HFFc6 (cell line): Measurements from ENCODE around the gene CDPF1. TPM values are rescaled to one million over a fixed set of nuclear protein-coding genes. Genes with fewer than 3 reads are reported as not detected.
"Not testable (repeated sequence)": the region's sequence is repeated elsewhere in the genome, so short reads cannot be mapped to it uniquely, and the experiment has no call there.

Experiments used
- DNase-seq: peaks from one replicate; pipeline ENCODE4 v3.0.0-alpha.2; 2018
- H3K27ac Mint-ChIP-seq: 2 replicates; pipeline ENCODE4 v1.8.0; 2020; ENCODE audit warnings: mild to moderate bottlenecking, mixed read lengths
- H3K27me3 Mint-ChIP-seq: 2 replicates; pipeline ENCODE4 v1.8.0; 2021; ENCODE audit warnings: mild to moderate bottlenecking, moderate library complexity, mixed read lengths; ENCODE audit not compliant: insufficient read depth
- H3K36me3 Mint-ChIP-seq: 2 replicates; pipeline ENCODE4 v1.8.0; 2021; ENCODE audit warnings: low read depth, mixed read lengths
- H3K4me1 Mint-ChIP-seq: 2 replicates; pipeline ENCODE4 v1.8.0; 2020; ENCODE audit warnings: low read depth, mixed read lengths
- H3K4me3 Mint-ChIP-seq: 2 replicates; pipeline ENCODE4 v1.8.0; 2020; ENCODE audit warnings: mild to moderate bottlenecking, moderate library complexity, mixed read lengths
- H3K9me3 Mint-ChIP-seq: 2 replicates; pipeline ENCODE4 v1.8.0; 2020; ENCODE audit warnings: mild to moderate bottlenecking, mixed read lengths
- CTCF ChIP-seq: fragments of 200-600 bp; sonication (generic); IDR thresholded peaks from 2 replicates; pipeline ENCODE4 v1.5.0; 2021; ENCODE audit warnings: antibody characterized with exemption, mild to moderate bottlenecking
- total RNA-seq, 6 experiments: library from RNA; stranded (reverse); fragmentation: NEBNext Ultra II Directional; extraction: Animal tissue kit (Norgen Biotek cat#: 25700); gene quantifications; 2 replicates in 1 of 6; 3 replicates in 5 of 6; pipeline ENCODE4 v1.2.3, GENCODE V29; 2021

Gene CDPF1
- total RNA-seq, 6 experiments from 2014 or later, result 6.4 to 9.3 (median 7.6) TPM

- Mint-ChIP-seq H3K4me3 (no peak overlapping the region), H3K36me3 (peaks cover 59% of the 10 kb centered on the region), H3K4me1 (no peaks in the 10 kb centered on the region), H3K27ac (no peak overlapping the region), H3K27me3 (no peaks in the 10 kb centered on the region), H3K9me3 (peaks cover 26% of the 10 kb centered on the region)
- DNase-seq, result no peak
- TF ChIP-seq CTCF, result no peak
Measured at GRCh38 chr22:46209262-46209661, 40.8 kb downstream of the CDPF1 start.

GRCh38 chr22:46203601-46203980, 46.5 kb downstream of the CDPF1 start:
- H3K9me3 Mint-ChIP-seq, result peaks cover 3% of the 10 kb centered on the region
- TF ChIP-seq CTCF, result no peak
- no peaks in the 10 kb centered on the region for H3K4me1 Mint-ChIP-seq
- H3K27me3 Mint-ChIP-seq, result no peaks in the 10 kb centered on the region
- H3K36me3 Mint-ChIP-seq, result peaks cover 11% of the 10 kb centered on the region
- no peak overlapping the region for H3K27ac Mint-ChIP-seq
- no peak overlapping the region for H3K4me3 Mint-ChIP-seq
- DNase-seq, result no peak

DNA sequence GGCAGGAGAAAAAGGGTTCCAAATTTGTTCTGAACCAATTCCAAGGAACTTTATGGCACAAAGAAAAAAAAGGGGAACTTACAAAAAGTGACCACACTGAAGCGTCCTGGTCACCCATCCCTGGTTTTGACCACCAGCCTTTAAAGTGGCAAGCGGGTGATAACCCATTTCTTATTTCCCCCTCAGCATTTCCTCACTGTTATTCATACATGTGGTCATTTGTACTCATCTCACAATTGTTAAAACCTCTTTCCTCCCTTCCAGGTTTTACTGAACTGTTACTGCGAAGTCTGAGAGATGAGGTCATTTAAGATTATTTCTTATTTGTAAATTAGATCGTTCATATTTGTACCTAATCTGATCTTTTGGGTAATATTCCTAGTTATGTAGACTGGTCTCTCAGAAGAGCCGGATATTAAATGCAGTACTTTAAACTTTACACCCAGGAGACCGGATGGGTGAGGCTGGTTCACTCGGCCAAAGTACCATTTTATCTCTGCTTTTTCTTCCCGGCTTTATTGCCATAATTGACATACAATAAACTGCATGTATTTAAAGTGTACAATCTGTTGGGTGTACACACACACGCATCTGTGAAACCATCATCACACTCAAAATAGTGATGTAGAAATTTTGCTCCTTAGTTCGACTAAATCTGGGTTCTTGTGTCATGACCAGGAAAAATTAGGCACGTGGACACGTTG, 47.0 kb downstream of the CDPF1 start:
- no peaks in the 10 kb centered on the region for H3K4me1 Mint-ChIP-seq
- H3K27ac Mint-ChIP-seq, result no peak overlapping the region
- no peak overlapping the region for H3K4me3 Mint-ChIP-seq
- DNase-seq, result no peak
- H3K36me3 Mint-ChIP-seq, result peaks cover 7% of the 10 kb centered on the region
- H3K9me3 Mint-ChIP-seq, result no peaks in the 10 kb centered on the region
- TF ChIP-seq CTCF, result no peak
- no peaks in the 10 kb centered on the region for H3K27me3 Mint-ChIP-seq

- Mint-ChIP-seq H3K27me3 (no peaks in the 10 kb centered on the region), H3K4me3 (no peak overlapping the region), H3K36me3 (peaks cover 7% of the 10 kb centered on the region; the same call in 1 of the 2 replicates), H3K27ac (no peak overlapping the region), H3K4me1 (no peaks in the 10 kb centered on the region), H3K9me3 (no peaks in the 10 kb centered on the region)
- no peak for TF ChIP-seq CTCF
- no peak for DNase-seq
Measured at GRCh38 chr22:46201059-46201757, 48.9 kb downstream of the CDPF1 start.

DNA sequence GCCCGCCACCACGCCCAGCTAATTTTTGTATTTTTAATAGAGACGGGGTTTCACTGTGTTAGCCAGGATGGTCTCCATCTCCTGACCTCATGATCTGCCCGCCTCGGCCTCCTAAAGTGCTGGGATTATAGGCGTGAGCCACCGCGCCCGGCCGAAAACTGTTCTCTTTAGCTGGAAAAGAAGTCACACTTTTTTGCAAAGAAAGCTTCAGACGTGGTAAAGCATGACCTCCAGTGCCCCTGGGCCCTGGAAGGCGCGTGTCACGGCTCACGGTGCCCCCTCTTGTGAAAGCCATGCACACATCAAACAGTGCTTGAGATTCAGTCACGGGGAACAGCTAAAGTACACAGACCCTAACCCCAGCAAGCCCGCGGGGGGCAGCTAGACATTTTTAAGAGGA, 51.3 kb downstream of the CDPF1 start:
- not testable (repeated sequence) for H3K27ac Mint-ChIP-seq, DNase-seq, H3K4me3 Mint-ChIP-seq, H3K27me3 Mint-ChIP-seq, H3K4me1 Mint-ChIP-seq, H3K36me3 Mint-ChIP-seq, H3K9me3 Mint-ChIP-seq

DNA sequence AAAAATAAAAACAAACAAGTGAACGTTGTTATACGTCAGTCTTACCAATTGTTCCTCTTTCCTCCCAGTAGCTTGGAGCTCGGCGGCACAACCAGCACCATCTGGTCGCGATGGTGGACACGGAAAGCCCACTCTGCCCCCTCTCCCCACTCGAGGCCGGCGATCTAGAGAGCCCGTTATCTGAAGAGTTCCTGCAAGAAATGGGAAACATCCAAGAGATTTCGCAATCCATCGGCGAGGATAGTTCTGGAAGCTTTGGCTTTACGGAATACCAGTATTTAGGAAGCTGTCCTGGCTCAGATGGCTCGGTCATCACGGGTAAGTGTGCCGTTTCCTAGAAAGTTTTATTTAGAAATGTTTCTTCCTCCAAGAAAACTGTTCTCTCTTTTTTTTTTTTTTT, 51.8 kb downstream of the CDPF1 start:
- no peaks in the 10 kb centered on the region for H3K9me3 Mint-ChIP-seq
- no peak for DNase-seq
- TF ChIP-seq CTCF, result no peak
- no peaks in the 10 kb centered on the region for H3K4me1 Mint-ChIP-seq
- H3K27me3 Mint-ChIP-seq, result no peaks in the 10 kb centered on the region
- H3K4me3 Mint-ChIP-seq, result no peak overlapping the region
- 0 out of 2 replicates have a peak, but pooled peaks cover 7% of the 10 kb centered on the region for H3K36me3 Mint-ChIP-seq
- no peak overlapping the region for H3K27ac Mint-ChIP-seq
